Left lung (tissue), 10 donors: ENCODE measurements around the gene IMPDH2. TPM values are rescaled to one million over a fixed set of nuclear protein-coding genes. Genes with fewer than 3 reads are reported as not detected.

Experiments used
- ATAC-seq: fragments of 200-7000 bp; cut with Tn5 transposase; one replicate; pipeline ENCODE4 v1.9.1; 2020; ENCODE audit warnings: moderate library complexity
- DNase-seq, 4 donors: peaks; one replicate each; pipeline ENCODE4 v3.0.0-alpha.2; 2013 to 2020
- H3K27ac ChIP-seq, 2 donors: fragments of 200-600 bp; sonication (generic) in 1 of 2; one replicate each; pipeline versions ENCODE4 v1.5.0 to v1.8.0; 2020 to 2021
- H3K27me3 ChIP-seq, 2 donors: fragments of 200-600 bp; sonication (generic) in 1 of 2; one replicate each; pipeline versions ENCODE4 v1.5.0 to v1.8.0; 2020 to 2021
- H3K36me3 ChIP-seq, 2 donors: fragments of 200-600 bp; sonication (generic) in 1 of 2; one replicate each; pipeline versions ENCODE4 v1.5.0 to v1.8.0; 2020 to 2021
- H3K4me1 ChIP-seq, 2 donors: fragments of 200-600 bp; one replicate each; pipeline ENCODE4 v1.8.0; 2021
- H3K4me3 ChIP-seq, 2 donors: fragments of 200-600 bp; sonication (generic) in 1 of 2; one replicate each; pipeline versions ENCODE4 v1.5.0 to v1.8.0; 2020 to 2021; ENCODE audit warnings: mild to moderate bottlenecking in 1 of 2
- H3K9me3 ChIP-seq, 2 donors: fragments of 200-600 bp; sonication (generic) in 1 of 2; one replicate each; pipeline versions ENCODE4 v1.5.0 to v1.8.0; 2020 to 2021
- CTCF ChIP-seq, 2 donors: fragments of 200-600 bp; sonication (generic) in 1 of 2; IDR thresholded peaks; one replicate each; pipeline versions ENCODE4 v1.5.0 to v1.8.0; 2021; ENCODE audit warnings: antibody characterized with exemption in 2 of 2
- intact Hi-C, 2 donors: fragments of 100-400 bp; cut with DNase I; formaldehyde crosslinking; loops; one replicate each; pipeline versions ENCODE4 v1.11.2 to v1.14.2; 2022
- polyA plus RNA-seq, 6 donors: library from polyadenylated mRNA; unstranded; fragments of 120-200 nt; gene quantifications; one replicate each; pipeline ENCODE4 v1.2.1, GENCODE V29; 2013; ENCODE audit not compliant: insufficient read length in 6 of 6
- total RNA-seq, 2 donors: library from RNA; stranded (reverse); fragmentation: NEBNext Ultra II Directional; extraction: Animal tissue kit (Norgen Biotek cat#: 25700); gene quantifications; one replicate each; pipeline ENCODE4 v1.2.1, GENCODE V29; 2021
- donor health status: DM: no; HTN: yes; CAD: no.
- donor health status: DM: no; HTN: no; CAD: no.

The IMPDH2 gene
- total and polyA plus RNA-seq, 8 donors = 136 to 321 (median 296) TPM

- peaks cover 35 to 76% of the 10 kb centered on the region in 2 donors for H3K4me1 ChIP-seq
- peaks cover 0 to 46% of the 10 kb centered on the region in 2 donors for H3K36me3 ChIP-seq
- peak overlapping the region in 1 of 2 donors; percentile 91 for H3K4me3 ChIP-seq
- no peaks in the 10 kb centered on the region for H3K27me3 ChIP-seq
- no peak for DNase-seq
- H3K27ac ChIP-seq = no peak overlapping the region
- no peak for TF ChIP-seq CTCF (IDR thresholded peaks at IDR 0.05)
- intact Hi-C loops = no loop called here
- H3K9me3 ChIP-seq = no peaks in the 10 kb centered on the region
- ATAC-seq = no peak
Observed at GRCh38 chr3:49023775-49024174, 5.4 kb downstream of the IMPDH2 start.

GRCh38 chr3:49022688-49023171 lies 6.5 kb downstream of the IMPDH2 start:
- no peak for ATAC-seq
- no peak for DNase-seq
- H3K4me3 ChIP-seq = peak overlapping the region; percentile 91 to 99
- no peaks in the 10 kb centered on the region for H3K27me3 ChIP-seq
- intact Hi-C loops = no loop called here
- no peak for TF ChIP-seq CTCF (IDR thresholded peaks at IDR 0.05)
- peak overlapping the region; percentile 100 for H3K27ac ChIP-seq
- peaks cover 0 to 46% of the 10 kb centered on the region in 2 donors for H3K36me3 ChIP-seq
- H3K4me1 ChIP-seq = peaks cover 27 to 70% of the 10 kb centered on the region in 2 donors
- H3K9me3 ChIP-seq = no peaks in the 10 kb centered on the region

- TF ChIP-seq CTCF (IDR thresholded peaks at IDR 0.05) = peak; percentile 94 to 99
- DNase-seq (peak; percentile 91 to 99 (median 94)), ATAC-seq (peak; percentile 85)
- peak within 1 kb of the TSS; percentile 91 to 99 for H3K4me3 ChIP-seq
- H3K27ac ChIP-seq = peak within 1 kb of the TSS; percentile 100
- H3K27me3 ChIP-seq = no peaks in the 10 kb centered on the region
- peaks cover 32 to 70% of the 10 kb centered on the region in 2 donors for H3K4me1 ChIP-seq
- H3K36me3 ChIP-seq = peaks cover 0 to 39% of the 10 kb centered on the region in 2 donors
- intact Hi-C loops = no loop called here
- no peaks in the 10 kb centered on the region for H3K9me3 ChIP-seq
Observed at GRCh38 chr3:49021813-49022687, 7.1 kb downstream of the IMPDH2 start, which contains the start of gene NDUFAF3. Gene NDUFAF3, plus strand, starts transcription at chr3:49022121. Its CDS starts 24 bp downstream, at chr3:49022145.

- peaks cover 32 to 72% of the 10 kb centered on the region in 2 donors for H3K4me1 ChIP-seq
- peak overlapping the region; percentile 91 to 99 for H3K4me3 ChIP-seq
- TF ChIP-seq CTCF (IDR thresholded peaks at IDR 0.05) = no peak
- peak overlapping the region; percentile 100 for H3K27ac ChIP-seq
- peaks cover 0 to 40% of the 10 kb centered on the region in 2 donors for H3K36me3 ChIP-seq
- H3K9me3 ChIP-seq = no peaks in the 10 kb centered on the region
- ATAC-seq (peak; percentile 89), DNase-seq (peak; percentile 97 to 99 (median 99))
- H3K27me3 ChIP-seq = no peaks in the 10 kb centered on the region
- intact Hi-C loops = no loop called here
Observed at GRCh38 chr3:49021213-49021812, 7.9 kb downstream of the IMPDH2 start.
